IPS-15b (cell line): ENCODE measurements around the gene CNMD.
"Not testable (repeated sequence)": the region's sequence is repeated elsewhere in the genome, so short reads cannot be mapped to it uniquely, and the experiment has no call there.

Experiments
- H3K27me3 ChIP-seq: one replicate; pipeline ENCODE4 v1.6.1; 2013; ENCODE audit warnings: low read length; ENCODE audit not compliant: control insufficient read depth, insufficient read depth
- H3K36me3 ChIP-seq: one replicate; pipeline ENCODE4 v1.6.1; 2013; ENCODE audit warnings: low read length; ENCODE audit not compliant: control insufficient read depth, insufficient read depth
- H3K4me1 ChIP-seq: one replicate; pipeline ENCODE4 v1.6.1; 2013; ENCODE audit warnings: mild to moderate bottlenecking, low read length; ENCODE audit not compliant: control insufficient read depth, insufficient read depth
- H3K4me3 ChIP-seq: one replicate; pipeline ENCODE4 v1.5.1; 2013; ENCODE audit warnings: low read depth, low read length
- H3K9ac ChIP-seq: one replicate; pipeline ENCODE4 v1.6.1; 2013; ENCODE audit warnings: low read depth, mild to moderate bottlenecking, low read length
- H3K9me3 ChIP-seq: one replicate; pipeline ENCODE4 v1.6.1; 2013; ENCODE audit warnings: mild to moderate bottlenecking, low read length; ENCODE audit not compliant: control insufficient read depth, insufficient read depth

Gene CNMD

GRCh38 chr13:52712385-52712784 lies 27.2 kb downstream of the CNMD start:
- Histone ChIP-seq H3K9ac (no peak overlapping the region), H3K36me3 (peaks cover 8% of the 10 kb centered on the region)

GRCh38 chr13:52711286-52711685 lies 28.3 kb downstream of the CNMD start:
- no peak overlapping the region for H3K9ac ChIP-seq
- H3K36me3 ChIP-seq = peaks cover 8% of the 10 kb centered on the region
- H3K27me3 ChIP-seq = no peaks in the 10 kb centered on the region
- no peak overlapping the region for H3K4me3 ChIP-seq
- H3K9me3 ChIP-seq = no peaks in the 10 kb centered on the region
- no peaks in the 10 kb centered on the region for H3K4me1 ChIP-seq

More at GRCh38 chr13:52712385-52712784, 27.2 kb downstream of the CNMD start:
- H3K9me3 ChIP-seq = no peaks in the 10 kb centered on the region
- H3K4me3 ChIP-seq = no peak overlapping the region
- no peaks in the 10 kb centered on the region for H3K27me3 ChIP-seq
- H3K4me1 ChIP-seq = no peaks in the 10 kb centered on the region

DNA sequence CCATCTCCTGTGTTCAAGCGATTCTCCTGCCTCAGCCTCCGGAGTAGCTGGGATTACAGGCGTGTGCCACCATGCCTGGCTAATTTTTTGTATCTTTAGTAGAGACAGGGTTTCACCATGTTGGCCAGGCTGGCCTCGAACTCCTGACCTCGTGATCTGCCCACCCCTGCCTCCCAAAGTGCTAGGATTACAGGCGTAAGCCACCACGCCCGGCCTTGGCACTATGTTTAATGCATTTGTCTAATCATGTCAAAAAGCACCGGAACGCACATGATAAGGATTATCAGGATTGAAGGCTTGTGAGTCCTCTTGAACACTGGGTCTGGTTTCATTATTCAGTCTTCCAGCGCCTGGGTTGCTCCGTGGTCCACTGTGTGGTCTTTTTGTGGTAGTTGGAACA lies 31.4 kb downstream of the CNMD start:
- not testable (repeated sequence) for H3K27me3 ChIP-seq, H3K36me3 ChIP-seq, H3K4me3 ChIP-seq

GRCh38 chr13:52707375-52707774 lies 32.2 kb downstream of the CNMD start:
- H3K4me1 ChIP-seq = peaks cover 9% of the 10 kb centered on the region
- no peaks in the 10 kb centered on the region for H3K9me3 ChIP-seq
- no peak overlapping the region for H3K4me3 ChIP-seq
- H3K27me3 ChIP-seq = no peaks in the 10 kb centered on the region
- H3K36me3 ChIP-seq = peaks cover 4% of the 10 kb centered on the region
- no peak overlapping the region for H3K9ac ChIP-seq

More for the DNA sequence above, 31.4 kb downstream of the CNMD start:
- H3K9ac ChIP-seq, H3K9me3 ChIP-seq, H3K4me1 ChIP-seq: not testable (repeated sequence)

DNA sequence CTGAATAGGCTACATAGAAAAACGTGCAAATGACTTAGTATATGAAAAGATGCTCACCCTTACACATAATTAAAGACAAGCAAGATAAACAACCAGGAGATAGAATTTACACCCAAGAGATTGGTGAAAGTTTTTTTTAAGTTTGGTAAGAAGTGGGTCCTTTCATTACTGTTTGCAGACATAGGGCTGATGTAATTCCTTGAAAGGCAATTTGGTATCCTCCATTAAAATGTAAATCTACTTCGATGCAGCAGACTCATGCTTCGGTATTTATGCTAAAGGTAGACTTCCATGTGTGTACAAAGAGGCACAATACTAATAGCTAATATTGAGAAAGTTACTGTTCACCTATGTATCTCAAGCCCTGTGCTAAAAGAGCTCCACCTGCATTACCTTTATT lies 33.5 kb downstream of the CNMD start:
- Histone ChIP-seq H3K9ac (no peak overlapping the region), H3K36me3 (peaks cover 4% of the 10 kb centered on the region), H3K4me1 (peaks cover 9% of the 10 kb centered on the region), H3K4me3 (no peak overlapping the region), H3K9me3 (no peaks in the 10 kb centered on the region), H3K27me3 (no peaks in the 10 kb centered on the region)

DNA sequence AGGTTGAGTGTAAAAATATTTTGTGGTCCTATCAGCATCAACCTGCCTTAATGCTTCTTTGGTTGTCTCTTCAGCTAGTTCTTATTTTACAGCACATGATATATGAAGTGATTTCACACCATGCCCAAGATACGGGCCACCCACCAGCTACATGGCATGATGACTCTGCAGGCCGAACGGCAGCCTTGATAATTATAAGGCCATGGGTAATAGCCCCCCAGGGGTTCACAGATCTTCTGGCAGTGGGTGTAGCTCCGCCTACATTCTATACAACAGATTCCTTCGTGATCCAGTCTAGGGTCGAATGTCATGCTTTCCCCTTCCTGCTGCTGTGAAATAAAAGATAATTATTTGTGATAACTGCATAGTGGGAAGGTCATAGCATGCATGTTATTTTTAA lies 36.1 kb downstream of the CNMD start:
- H3K36me3 ChIP-seq = no peaks in the 10 kb centered on the region
- no peak overlapping the region for H3K9ac ChIP-seq

DNA sequence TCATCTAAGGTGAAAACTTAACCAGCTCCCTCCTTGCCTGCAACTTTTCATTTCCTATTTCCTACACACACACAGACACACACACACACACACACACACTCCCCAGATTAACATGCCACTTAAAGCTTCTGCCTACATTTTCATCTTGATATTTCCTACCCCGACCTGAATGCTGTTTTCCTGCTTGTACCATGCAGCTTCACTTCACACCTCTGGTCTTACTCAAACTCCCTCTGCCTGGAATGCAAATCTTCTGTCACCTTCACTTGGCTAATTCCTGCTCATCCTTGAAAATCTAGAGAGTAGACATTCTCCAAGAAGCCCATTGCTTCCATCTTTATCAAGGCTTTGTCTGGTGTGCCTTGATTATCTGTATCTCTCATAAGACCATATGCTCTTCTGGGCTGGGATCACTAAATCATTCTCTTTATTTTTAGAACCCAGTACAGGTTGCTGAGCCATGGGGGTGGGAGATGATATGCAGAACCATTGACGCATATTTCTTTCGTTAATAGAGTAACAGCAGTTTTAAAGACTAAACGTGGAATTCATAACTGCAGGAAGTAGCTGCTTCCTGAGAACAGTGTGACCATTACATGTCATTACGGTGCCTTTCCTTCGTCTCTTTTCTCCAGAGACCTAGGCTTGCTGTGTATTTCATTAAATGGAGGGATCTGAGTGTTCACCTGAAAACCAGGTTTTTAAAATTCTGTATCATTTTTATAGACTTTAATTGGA lies 37.7 kb downstream of the CNMD start:
- Histone ChIP-seq H3K9ac (no peak overlapping the region), H3K4me1 (peaks cover 9% of the 10 kb centered on the region), H3K36me3 (no peaks in the 10 kb centered on the region), H3K27me3 (no peaks in the 10 kb centered on the region), H3K9me3 (no peaks in the 10 kb centered on the region), H3K4me3 (no peak overlapping the region)

More for the DNA sequence above, 36.1 kb downstream of the CNMD start:
- Histone ChIP-seq H3K4me3 (no peak overlapping the region), H3K4me1 (peaks cover 9% of the 10 kb centered on the region), H3K27me3 (no peaks in the 10 kb centered on the region), H3K9me3 (no peaks in the 10 kb centered on the region)

GRCh38 chr13:52696566-52696965 lies 43.1 kb downstream of the CNMD start:
- no peaks in the 10 kb centered on the region for H3K4me1 ChIP-seq
- H3K27me3 ChIP-seq = no peaks in the 10 kb centered on the region
- H3K9ac ChIP-seq = no peak overlapping the region
- no peaks in the 10 kb centered on the region for H3K36me3 ChIP-seq
- no peaks in the 10 kb centered on the region for H3K9me3 ChIP-seq
- no peak overlapping the region for H3K4me3 ChIP-seq

DNA sequence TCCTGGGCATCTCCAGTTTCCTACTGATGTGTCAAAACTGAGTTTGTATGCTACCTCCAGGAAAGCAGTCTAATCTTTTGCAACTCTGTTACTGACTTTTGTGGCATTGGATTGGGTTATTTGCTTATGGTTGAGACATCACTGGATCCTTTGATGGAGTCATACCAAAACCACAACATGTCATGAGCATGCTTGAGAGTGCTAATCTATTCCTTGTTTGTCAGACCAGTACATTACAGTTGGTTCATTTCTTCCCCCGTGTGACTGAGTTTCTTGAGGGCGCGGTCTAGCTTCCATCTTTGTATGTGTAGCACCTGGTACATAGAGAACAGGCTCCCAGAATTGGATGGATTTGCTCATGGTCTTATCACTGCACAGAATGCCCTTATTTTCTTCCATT lies 43.8 kb downstream of the CNMD start:
- no peak overlapping the region for H3K4me3 ChIP-seq
- H3K9me3 ChIP-seq = no peaks in the 10 kb centered on the region
- H3K4me1 ChIP-seq = no peaks in the 10 kb centered on the region
- H3K36me3 ChIP-seq = no peaks in the 10 kb centered on the region
- H3K27me3 ChIP-seq = no peaks in the 10 kb centered on the region
- no peak overlapping the region for H3K9ac ChIP-seq

DNA sequence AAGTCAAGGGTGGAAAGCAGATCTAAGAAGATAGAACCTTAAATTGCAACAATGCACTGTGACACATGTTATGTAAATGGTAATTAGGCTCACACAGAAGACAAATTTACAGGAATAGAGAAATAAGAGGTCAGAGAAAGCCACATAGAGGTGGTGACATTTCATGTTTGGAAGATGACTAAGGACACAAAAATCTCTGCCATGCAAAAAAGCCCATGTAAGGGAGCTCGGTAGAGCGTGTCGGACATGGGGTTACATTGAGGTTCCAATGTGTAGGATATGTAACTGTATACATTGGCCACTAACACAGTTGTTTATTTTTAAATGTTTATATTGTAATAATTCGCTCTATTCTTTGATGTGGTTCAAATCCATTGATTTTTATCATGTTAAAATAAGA lies 53.2 kb downstream of the CNMD start:
- Histone ChIP-seq H3K27me3 (no peaks in the 10 kb centered on the region), H3K4me1 (no peaks in the 10 kb centered on the region), H3K9me3 (no peaks in the 10 kb centered on the region), H3K4me3 (no peak overlapping the region), H3K9ac (no peak overlapping the region), H3K36me3 (peaks cover 2% of the 10 kb centered on the region)

DNA sequence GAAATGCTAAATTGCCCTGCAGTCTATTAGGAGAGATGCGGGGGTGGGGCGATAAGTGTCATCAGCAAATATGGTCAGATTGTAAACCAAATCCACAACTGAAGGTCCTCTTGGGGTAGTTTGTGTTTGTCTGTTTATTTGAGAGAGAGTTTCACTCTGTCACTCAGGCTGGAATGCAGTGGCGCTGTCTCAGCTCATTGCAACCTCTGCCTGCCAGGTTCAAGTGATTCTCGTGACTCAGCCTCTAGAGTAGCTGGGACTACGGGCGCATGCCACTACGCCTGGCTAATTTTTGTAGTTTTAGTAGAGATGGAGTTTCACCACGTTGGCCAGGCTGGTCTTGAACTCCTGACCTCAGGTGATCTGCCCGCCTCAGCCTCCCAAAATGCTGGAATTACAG lies 53.8 kb downstream of the CNMD start:
- H3K27me3 ChIP-seq, H3K36me3 ChIP-seq, H3K4me3 ChIP-seq, H3K9me3 ChIP-seq, H3K4me1 ChIP-seq, H3K9ac ChIP-seq: not testable (repeated sequence)

GRCh38 chr13:52677823-52678222 lies 61.8 kb downstream of the CNMD start:
- H3K9me3 ChIP-seq = no peaks in the 10 kb centered on the region
- H3K4me1 ChIP-seq = no peaks in the 10 kb centered on the region
- no peak overlapping the region for H3K9ac ChIP-seq
- H3K36me3 ChIP-seq = peaks cover 15% of the 10 kb centered on the region
- H3K4me3 ChIP-seq = no peak overlapping the region
- H3K27me3 ChIP-seq = no peaks in the 10 kb centered on the region
